NCI-H526 treated with DMSO at 0.1 percent for 48 hours (cell line): Measurements from ENCODE around the gene PPFIBP1.
"Not testable (repeated sequence)": the region's sequence is repeated elsewhere in the genome, so short reads cannot be mapped to it uniquely, and the experiment has no call there.

Experiments used
- DNase-seq: peaks from one replicate; lab custom pipeline; 2025; lab: John Stamatoyannopoulos, UW

PPFIBP1 gene

DNA sequence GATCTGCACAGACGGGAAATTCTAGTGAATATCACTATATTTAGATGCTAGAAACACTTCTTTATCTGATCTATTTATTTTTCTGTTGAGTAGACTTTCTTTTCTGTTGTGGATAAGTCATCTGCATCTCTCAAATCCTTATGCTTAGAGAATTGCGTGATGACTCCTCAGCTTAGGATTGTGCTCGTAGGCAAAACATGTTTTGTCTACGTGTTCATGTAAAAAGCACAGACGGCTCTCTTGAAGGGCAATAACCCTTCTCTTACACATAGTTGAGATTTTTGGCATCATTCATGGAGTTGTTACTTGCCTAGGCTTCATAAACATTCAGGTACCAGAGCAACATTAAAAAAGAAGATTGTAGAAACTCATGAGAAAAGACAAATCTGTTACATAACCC, 18.6 kb downstream of the PPFIBP1 start:
- no peak for DNase-seq

- not testable (repeated sequence) for DNase-seq
Observed at GRCh38 chr12:27544858-27545257, 20.9 kb downstream of the PPFIBP1 start.

GRCh38 chr12:27545665-27546064, 21.7 kb downstream of the PPFIBP1 start:
- no peak for DNase-seq

DNA sequence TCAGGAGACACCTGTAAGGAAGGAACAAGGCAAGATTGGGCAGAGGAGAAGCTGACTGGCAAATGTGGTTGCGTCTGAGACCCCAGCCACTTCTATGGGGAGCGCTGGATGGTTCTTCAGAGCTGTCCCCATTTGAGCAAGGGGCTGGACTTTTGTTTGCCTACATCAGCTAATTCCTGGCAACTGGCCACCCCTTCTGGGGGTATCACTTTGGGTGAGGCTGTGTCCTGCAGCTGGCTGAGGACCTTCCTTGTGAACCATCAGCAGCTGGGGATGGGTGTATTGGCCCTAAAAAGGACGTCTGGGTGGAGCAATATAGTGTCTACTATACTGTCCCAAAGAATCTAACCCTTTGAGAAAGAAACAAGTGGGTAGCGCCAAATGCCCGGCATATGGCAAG, 23.6 kb downstream of the PPFIBP1 start:
- DNase-seq, result no peak

DNA sequence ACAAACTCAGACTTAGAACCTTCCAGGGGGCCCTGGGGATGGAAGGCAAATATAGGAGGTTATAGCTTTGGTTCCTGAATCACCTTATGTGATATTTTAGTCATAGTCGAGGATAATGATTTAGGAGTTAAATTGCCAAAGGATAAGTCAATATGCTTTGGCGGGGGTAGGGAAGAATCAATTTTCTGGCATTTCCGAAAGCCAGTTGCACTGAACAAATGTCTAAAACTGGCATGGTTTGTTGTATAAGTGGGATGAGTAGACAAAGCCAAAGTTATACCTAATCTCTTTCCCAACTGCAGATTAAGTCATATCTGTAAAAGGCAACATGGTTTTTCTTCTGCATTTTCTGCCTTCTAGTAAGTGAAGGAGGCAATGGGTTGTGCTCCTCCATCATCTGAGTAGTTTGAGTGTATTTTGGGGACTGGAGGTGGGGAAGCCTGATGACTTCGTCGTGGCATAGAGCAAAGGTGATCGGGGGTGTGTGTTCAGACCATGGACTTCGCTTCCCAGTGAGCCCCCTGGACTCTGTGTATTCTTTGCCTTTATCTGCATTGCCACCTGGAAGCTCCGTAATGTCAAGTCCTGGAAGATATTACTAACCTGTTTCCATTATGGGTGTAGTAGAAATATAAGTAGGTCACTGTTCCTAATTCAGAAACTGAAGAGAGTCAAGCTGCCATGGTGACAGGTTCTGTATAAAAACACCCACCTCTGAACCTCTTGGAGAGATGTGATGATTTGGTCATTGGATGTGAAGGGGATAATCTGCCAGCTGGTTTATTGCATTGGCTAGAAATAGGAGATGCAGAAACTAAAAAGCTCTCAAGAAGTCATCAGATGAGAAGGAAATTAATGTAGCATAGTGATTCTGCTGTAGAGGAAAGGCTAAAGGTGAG, 24.5 kb downstream of the PPFIBP1 start:
- DNase-seq, result no peak

- DNase-seq, result no peak
Observed at GRCh38 chr12:27549236-27549800, 25.3 kb downstream of the PPFIBP1 start.

DNA sequence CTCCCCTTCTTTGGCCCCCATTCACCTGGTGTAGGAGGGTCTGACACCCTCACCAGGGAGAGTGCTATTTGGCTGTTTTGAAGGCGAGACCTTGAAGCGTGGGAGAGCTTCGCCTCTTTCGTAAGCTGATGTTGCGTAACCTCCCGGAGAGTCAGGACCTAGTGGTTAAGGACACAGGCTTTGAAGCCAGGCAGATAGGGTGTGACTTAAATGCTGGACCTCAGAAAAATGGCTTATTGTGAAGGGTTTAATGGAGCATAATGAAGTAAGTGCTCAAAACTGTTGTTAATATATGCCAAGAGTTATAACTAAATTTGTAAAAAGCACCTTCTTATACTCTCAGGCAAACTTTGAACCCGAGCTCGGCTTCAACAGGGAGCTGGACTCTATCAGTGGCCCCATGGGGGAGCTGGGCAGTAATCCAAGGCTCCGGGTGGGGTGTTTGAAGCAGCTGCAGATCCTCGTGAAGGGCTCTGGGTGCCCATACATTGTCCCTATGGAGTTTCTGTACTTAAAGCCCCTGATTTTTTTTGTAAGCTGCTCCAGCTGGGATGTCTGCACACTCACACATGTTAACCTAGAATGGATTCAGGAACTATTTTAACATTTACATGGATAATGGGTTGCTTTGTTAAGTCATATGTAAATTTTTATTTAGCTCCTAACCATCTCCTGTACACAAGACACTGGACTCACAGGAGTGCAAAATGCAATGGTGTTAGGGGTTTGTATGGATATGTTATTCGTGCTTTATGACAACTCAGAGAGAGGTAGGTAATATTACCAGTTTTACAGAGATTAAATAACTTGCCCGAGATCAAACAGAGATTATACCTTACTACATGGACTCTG, 26.0 kb downstream of the PPFIBP1 start:
- peak; percentile 65 for DNase-seq

GRCh38 chr12:27550653-27550975, 26.6 kb downstream of the PPFIBP1 start:
- no peak for DNase-seq

DNA sequence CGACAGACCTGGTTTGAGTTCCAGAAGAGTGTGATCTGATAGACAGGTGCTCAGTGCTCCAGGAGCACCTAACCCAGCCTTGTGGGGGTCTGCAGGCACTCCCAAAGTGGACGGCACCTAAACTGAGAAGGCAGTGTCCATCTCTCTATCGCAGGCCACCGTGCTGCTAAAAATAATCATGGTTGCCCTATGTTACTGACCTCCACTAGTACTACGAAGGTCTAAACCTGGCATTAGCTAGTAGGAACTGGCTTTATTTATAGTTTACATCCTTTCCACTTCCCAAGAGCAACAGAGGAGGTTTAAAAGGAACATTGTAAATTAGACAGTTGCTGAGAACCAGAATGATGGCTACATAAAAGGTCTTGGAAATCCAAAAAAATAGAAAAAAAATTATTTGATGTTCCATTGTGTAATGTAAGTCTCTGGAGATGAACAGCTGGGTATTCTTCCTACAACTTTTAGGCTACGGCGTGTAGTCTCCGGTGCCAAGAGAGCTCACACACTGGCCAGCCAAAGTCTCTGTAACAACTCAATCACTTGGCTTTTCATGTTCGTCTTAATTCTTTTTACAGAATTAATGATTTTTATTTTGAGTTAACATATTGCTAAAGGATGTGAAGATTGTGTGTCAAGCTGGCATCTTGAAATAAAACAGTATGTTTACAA, 27.3 kb downstream of the PPFIBP1 start:
- no peak for DNase-seq

DNA sequence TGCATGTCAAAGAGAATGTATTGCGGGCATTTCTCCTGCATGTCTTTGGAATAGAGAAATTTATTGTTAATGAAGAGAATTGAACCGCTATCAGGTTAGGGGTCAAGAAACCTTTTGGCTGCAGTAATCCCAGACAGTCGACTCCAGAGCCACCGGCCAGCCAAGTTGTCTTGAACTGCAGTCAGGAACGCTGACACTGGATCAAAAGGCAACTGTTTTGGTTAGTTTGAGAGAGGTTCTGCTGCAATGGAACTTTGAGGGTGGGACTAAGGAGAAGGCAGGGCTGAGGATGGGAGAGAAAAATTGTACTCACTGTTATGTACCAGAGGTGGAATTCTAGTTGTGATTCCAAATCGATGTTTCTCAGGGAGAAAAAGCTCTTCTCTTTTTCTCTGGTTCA, 28.2 kb downstream of the PPFIBP1 start:
- no peak for DNase-seq

- no peak for DNase-seq
Observed at GRCh38 chr12:27552886-27553560, 29.0 kb downstream of the PPFIBP1 start.

DNA sequence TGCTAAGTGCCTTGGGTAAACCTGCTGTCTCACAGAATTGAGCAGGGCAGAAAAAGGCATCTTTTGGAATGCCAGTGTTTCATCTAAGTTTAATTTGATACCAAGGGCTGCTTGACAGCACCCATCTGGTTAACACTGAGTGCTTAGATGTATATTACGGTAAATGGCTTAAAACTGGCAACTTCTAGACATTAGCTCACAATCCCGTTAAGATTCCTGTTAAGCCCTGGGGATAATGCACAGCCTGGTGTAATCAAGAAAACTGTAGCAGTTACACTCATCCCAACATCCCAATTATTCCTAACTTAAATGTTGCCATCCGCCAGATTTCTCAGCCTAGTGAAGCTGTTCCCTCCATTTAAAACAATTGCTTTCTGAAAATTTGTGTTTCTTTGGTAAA, 29.9 kb downstream of the PPFIBP1 start:
- DNase-seq, result no peak

DNA sequence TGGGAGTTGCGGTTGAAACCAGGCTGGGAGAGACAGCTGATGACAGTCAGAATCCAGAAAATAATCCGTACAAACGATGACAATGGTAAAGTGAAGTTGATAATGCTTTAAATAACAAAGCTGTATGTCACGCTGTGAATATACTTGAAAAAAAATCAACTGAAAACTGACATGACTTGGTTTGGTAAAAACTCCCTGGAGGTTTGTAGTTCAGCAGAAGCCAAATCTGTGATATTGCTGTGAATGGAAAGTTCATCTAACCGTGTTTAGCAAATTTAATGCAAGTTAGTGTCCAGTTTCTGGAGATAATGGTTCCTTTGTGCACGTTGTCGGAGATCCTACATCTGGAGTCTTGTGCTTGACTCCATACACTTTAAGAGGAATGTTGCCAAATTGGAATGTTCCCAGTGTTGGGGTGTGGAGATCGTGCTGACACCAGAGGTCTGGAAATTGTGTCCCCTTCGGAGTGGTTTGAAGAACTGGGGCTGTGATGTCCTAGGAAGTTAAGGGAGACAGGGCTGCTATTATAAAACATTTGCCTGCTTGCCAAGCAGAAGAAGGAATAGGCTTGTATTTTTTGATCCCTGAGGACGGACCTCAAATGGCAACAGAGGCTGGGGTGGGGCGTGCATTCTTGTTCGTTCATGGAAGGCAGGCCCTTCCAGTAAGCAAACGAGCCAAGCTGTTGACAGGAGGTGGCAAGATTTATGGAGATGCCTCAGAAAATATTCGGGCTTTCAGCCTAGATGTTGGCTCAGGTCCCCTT, 30.6 kb downstream of the PPFIBP1 start:
- DNase-seq, result peak; percentile 29

GRCh38 chr12:27555361-27555760, 31.4 kb downstream of the PPFIBP1 start:
- DNase-seq, result no peak

GRCh38 chr12:27555925-27556778, 32.1 kb downstream of the PPFIBP1 start:
- no peak for DNase-seq

DNA sequence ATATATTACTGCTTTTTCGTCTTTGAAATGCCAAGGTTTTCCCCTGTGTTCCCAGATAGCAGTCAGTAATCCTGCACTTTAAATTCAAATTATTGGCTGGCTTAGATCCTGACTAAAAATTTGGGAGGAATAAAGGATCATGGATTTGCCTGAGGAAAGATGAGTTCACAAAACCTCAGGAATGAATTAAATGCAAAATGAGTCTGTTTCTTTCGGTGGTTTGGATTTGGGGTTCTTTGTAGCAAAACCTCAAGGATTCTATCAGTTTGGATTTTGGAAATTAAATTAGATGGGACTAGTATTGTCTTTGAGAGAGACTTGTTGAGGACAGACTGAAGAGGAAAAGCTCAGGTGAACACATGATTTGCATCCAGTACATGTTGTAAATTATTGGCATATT, 36.1 kb downstream of the PPFIBP1 start:
- no peak for DNase-seq

GRCh38 chr12:27561535-27562350, 37.7 kb downstream of the PPFIBP1 start:
- no peak for DNase-seq

DNA sequence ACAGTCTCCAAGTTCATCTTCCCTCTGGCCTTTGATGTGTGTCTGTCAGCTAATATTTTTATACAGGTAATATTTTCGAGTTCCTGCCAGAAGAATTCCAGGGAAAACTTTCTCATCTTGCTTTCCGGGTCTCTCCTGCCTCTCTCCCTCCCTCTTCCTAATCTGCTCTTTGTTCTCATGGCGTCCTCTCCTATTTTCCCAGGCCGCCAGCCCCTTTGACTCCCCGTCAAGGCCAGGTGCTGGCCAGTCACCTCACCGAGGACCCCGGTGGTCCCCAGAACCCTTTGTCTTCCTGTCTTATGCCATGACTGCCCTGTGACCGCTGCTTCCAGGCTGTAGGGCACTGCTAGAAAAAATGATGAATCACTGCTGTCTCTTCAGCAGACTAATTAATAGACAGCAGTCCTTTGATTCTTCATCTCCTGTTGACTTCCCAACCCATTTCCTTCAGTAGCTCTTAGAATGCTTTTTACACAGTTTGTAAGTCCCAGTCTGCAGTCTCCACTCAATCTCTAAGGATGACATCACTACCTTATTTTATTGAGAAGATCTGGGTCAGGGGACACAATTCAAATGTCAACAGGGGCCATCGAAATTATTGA, 40.7 kb downstream of the PPFIBP1 start:
- DNase-seq, result no peak

DNA sequence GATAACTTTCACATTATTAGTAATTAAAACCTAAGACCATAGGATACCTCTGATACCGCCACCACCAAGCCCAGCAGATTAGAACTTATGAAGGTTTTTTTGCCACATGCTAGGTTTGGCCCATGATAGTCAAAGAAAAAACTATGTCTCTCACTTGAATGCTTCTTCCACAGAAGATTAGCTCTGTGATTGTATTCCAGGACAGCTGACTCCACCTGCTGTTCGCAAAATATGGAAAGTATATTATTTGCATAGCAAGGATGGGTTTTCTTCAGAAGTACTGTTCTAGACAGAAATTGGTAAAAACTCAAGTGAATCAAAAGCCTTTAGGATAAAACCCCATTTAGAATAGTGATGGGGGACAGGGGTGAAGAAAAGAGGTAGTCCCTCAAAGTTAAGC, 42.2 kb downstream of the PPFIBP1 start:
- DNase-seq, result peak; percentile 39
